Measurements from ENCODE around the gene KLK7.
"Not testable (repeated sequence)": the region's sequence is repeated elsewhere in the genome, so short reads cannot be mapped to it uniquely, and the experiment has no call there.

Gene KLK7

DNA sequence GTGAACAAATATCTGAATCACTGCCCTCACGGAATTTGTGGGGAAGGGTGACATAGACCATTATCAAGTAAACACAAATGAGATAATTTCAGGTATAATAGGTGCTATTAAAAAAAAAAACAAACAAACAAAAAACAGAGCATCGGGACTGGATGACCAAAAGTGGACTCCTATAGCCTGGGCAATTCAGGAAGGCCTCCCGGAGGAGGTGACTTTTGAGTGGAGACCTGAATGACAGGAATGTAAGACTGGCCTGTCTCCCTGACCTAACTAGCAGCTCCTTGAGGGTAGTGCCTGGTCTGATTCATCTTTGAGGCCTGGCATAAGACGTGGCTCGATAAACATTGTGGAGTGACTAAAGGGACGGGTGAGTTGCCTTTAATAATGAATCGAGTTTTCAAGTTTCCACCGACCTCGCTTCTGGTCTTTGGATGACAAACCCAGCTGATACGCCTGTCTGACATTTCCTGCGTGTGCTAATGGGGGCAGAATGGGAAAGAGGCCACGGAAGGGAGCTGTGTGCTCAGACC is 29.0 kb upstream of the KLK7 start:
- DNase-seq (ENCODE audit: low read depth in 2 of 3, low spot score in 2 of 3) = no peak

DNA sequence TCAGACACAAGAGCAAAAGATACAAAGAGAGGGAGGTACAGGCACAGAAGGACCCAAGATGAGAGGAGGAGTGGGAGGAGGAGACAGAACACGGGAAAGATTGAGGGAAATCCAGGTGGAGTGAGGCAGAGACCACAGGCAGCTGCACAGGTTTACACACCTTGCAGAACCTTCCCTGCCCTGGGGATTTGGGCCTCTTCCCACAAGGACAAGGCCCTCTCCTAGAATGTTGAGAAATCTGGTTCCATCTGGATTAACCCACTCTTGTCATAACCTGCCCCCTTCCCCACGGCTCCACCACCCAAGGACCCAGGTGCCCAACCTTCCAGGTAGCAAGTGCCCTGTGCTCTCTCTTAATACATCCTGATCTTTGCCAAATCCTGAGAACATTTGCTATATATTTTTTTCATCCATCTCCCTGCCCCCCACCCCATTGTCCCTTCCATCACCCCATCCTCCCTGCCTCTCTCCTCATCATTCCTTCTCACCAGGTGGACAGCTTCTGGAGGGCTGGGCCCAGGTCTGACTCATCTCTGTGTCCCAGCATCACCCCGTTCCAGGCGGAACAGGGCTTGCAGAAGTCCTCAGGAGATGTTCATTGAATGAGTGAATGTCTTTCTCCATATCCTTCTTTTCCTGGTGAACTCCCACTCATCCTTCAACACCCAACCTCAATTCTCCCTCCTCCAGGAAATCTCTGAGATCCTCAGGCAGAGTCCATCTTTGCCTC is 26.5 kb upstream of the KLK7 start:
- DNase-seq (ENCODE audit: low read depth in 2 of 3, low spot score in 2 of 3) = no peak

DNA sequence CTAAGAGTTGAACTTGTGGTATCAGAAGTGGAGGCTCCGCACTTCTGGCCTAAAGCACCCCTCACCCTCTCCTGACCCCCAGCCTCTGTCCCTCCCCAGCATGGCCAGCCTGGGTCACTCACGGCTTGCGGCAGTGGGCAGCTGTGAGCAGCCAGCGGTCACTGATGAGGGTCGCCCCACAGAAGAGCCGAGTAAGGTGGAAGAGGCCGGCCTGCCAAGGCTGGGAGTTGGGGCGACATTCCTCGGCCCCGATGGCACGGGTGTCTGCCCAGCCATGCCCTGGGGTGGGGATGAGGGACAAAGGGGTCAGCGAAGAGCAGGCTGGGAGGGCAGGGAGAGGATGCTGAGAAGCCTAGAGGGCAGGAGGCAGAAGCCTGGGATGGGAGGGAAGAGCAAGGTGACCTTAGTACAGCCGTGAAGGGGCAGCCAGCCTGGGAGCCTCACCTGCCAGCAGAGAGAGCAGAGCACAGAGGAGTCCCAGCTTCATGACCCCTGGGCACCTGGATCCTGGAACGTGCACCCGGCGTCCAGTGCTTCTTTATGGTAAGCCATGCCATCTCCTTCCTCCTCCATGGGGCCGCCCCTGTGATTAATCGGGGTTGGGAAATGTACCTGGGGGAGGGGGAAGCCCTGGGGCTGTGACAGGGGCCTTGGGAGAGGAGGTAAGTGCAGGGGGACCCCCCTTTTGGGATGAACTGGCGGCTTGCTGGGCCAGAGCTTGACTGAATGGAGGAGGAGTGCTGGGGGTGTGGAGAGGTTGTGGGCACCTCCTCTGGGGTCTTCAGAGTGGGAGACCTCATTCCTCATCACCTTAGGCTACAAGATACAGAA is 25.6 kb upstream of the KLK7 start:
- no peak for DNase-seq (ENCODE audit: low read depth in 2 of 3, low spot score in 2 of 3)

DNA sequence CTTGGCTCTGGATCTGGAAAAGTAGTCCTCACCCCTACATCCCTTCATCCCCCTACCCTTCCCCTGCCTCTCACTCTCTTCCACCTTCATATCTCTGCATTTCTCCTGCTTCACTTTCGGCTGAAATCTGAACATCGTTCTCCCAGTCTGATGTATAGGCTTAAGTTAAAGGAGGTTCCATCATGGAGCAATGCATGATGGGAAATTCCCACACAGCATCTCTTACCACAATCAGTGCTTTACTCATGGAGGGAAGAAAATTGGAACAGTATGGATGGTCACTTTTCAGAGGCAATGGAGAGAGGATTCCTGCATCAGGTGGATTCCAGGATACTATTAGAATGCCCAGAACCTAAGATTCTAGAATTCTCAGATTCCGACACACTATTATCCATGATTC is 23.8 kb upstream of the KLK7 start:
- DNase-seq (ENCODE audit: low read depth in 2 of 3, low spot score in 2 of 3) = no peak

DNA sequence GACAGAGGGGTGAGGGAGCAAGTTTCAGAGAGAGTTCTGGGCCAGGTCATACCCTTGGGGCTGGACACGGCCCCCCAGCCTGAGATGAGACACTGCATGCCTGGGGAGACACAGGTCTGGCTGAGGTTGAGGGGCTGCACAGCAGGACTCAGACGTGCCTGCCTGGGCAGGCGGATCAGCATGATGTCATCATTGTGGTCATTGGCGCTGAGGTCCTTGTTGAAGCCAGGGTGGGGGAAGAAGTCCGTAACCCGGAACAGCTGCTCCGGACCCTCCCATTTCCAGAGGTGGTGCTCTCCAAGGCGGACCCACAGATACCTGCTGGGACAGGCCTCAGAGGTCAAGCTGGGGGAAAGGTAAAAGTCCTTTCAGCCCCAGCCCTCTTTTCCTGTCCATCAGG is 22.7 kb upstream of the KLK7 start:
- DNase-seq (ENCODE audit: low read depth in 2 of 3, low spot score in 2 of 3) = no peak

DNA sequence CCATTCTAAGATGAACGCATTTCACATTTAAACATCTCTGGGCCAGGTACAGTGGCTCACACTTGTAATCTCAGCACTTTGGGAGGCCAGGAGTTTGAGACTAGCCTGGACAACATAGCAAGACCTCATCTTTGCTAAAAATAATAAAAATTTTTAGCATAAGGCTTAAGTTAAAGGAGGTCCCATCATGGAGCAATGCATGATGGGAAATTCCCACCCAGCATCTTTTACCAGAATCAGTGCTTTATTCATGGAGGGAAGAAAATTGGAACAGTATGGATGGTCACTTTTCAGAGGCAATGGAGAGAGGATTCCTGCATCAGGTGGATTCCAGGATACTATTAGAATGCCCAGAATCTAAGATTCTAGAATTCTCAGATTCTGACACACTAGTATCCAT is 21.5 kb upstream of the KLK7 start:
- no peak for DNase-seq (ENCODE audit: low read depth in 2 of 3, low spot score in 2 of 3)

DNA sequence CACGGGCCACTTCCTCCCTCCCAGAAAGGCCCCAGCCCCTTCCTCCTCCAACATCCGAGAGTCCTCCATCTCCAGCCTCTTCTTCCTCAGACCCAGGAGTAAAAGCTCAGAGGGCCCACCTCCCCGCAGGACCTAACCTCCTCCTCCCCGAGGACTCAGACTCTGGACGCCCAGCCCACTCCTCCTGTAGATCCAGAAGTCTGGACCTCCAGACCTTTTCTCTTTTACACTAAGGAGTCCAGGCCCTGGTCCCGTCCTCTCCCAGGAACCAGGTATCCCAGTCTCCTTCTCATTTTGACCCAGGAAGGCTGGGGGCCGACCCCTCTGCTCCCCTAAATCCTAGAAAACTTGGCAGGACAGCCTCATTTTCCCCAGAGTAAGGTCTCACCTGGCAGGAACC is 19.6 kb upstream of the KLK7 start:
- no peak for DNase-seq (ENCODE audit: low read depth in 2 of 3, low spot score in 2 of 3)

DNA sequence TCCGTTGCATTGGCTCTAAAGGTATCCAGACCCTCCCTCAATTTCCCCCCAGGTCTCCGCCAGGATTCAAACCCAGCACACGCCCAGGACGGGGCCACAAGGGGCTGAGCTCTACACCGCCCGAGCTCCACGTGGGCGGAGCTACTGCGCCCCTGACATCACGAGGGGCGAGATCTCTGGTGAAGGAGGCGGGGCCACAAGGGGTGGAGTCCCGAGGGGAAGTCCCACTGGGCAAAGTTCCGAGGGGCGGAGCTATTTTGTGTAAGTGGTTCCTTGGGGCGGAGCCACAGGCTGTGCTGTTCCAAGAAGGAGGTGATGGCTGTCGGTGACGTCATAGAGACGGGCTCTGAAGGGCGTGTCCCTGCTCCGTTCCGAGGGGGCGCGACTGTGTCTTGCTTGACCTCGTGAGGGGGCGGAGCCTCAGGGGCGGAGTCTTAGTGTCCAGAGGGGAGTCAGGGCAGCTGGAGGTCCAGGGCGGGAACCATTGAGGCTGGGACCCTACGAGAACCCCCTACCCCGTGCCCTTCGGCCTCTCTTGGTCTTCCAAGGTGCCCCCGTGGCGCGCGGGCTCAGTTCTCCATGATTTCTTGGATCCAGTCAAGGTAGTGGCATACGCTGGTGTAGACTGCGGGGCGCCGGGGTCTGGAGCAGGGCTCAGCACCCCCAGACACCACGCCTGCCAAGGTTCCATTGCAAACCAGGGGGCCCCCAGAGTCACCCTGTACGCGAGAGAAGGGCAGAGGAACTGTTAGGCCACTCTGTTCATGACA is 19.0 kb upstream of the KLK7 start:
- no peak for DNase-seq (ENCODE audit: low read depth in 2 of 3, low spot score in 2 of 3)

DNA sequence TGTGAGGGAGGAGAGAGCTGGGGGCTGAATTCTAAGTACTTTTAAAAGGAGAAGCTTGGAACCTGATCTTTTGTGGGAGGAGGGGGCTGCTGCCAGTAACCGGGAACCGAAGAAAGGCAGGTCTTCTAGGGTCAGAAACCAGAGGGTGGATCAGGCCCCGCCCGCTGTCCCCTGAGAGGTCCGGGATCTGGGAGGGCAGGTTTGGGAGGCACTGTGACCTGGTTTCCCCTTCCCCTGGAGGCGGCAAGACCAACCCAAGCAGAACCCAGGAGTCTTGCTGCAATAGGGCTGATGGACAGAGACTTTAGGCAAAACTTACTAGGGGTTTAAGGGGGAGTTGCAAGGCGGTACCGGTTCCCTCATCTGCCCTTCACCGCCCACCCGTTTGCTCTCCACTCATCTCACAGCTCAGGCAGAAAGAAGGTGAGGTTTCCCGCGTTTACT is 18.4 kb upstream of the KLK7 start:
- DNase-seq (ENCODE audit: low read depth in 2 of 3, low spot score in 2 of 3) = no peak

DNA sequence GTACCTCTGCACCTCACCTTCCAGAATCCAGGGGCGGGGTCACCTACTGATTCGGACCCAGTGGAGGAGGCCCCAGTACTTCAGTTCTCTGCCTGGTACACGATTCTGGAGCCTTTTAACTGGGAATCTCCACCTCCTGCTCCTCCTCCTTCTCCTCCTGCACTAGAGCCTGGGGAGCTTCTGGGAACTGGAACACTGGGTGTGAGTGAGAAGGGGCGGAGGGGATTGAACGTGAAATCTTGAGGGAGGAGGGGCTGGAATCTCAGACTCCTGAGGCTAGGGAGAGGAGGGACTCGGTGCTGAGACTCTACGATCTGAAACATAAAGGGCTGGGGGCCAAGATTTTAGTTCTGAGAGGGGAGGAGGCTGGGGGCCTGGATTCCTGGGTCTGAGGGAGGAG is 17.8 kb upstream of the KLK7 start, which contains the start of gene KLK8:
Gene KLK8, minus strand, starts transcription at position 90 of the 400 bp plus-strand sequence. CDS start 437 bp downstream, outside the sequence.
- no peak for DNase-seq (ENCODE audit: low read depth in 2 of 3, low spot score in 2 of 3)

DNA sequence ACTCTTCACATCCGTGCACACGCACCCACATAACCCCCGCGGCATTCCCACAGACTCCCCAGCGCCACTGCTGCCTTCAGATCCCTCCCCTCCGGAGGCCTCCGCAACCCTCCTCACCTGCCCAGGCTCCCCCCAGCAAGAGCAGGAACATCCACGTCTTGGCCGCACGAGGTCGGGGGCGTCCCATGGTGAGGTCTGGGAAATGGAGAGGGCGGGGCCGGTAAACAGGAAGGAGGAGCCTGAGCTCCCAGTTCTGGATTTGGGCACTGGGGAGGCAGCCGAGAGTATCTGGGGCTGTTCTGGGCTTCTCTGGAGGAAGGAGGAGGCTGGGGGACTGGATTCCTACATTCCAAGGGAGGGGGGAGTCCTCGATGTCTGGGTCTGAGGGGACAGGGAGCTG is 17.3 kb upstream of the KLK7 start:
- DNase-seq (ENCODE audit: low read depth in 2 of 3, low spot score in 2 of 3) = no peak

DNA sequence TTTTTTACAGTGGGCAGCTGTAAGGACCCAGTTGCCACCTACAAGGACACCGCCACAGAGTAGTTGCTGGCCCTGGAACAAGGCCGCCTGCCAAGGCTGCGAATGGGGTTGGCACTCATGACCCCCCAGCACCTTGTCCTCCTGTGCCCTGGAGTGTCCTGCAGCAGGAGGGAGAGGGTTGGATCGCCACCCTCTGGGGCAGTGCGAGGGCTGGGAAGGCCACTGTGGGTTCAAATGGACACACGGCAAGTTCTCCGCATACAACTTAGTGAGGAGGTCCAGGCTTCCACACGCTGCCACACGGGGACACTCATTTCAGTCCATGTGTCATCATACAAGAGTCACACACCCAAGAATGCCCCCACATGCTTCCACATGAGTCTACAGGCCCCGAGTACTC is 16.7 kb upstream of the KLK7 start:
- no peak for DNase-seq (ENCODE audit: low read depth in 2 of 3, low spot score in 2 of 3)

DNA sequence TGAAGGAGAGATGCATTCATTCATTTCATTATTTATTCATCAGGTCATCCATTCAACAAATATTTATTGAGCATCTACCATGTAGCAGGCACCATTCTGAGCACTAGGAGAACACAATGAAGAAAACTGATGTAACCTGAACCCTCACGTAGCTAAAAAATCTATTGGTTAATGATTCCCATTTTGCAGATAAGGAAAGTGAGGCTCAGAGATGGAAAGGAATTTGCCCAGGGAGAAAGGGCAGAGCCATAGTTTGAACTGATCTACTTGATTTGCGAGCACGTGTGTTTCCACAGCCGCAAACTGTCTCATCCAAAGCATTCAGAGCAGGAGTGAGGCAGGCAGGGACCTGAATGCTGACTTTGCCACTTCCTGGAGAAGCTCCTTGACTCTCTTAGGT is 15.0 kb upstream of the KLK7 start:
- no peak for DNase-seq (ENCODE audit: low read depth in 2 of 3, low spot score in 2 of 3)

DNA sequence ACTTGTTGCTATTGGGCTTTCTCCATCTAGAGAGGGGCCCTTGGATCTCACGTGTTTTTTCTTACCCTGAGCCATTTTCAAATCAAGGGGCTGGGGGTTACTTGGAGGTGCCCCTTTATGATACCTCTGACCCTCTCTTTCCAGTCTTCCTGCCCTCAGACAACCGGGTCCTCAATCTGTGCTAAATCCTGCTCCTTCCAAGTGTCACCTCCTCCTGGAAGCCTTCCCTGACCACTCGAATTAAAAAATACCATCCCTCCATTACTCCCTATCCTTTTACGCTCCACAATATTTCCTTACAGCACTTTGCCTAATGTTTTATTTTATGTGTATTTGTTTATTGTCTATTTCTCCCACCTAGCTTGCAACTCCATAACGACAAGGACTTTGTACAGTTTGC is 14.3 kb upstream of the KLK7 start:
- DNase-seq (ENCODE audit: low read depth in 2 of 3, low spot score in 2 of 3) = no peak

DNA sequence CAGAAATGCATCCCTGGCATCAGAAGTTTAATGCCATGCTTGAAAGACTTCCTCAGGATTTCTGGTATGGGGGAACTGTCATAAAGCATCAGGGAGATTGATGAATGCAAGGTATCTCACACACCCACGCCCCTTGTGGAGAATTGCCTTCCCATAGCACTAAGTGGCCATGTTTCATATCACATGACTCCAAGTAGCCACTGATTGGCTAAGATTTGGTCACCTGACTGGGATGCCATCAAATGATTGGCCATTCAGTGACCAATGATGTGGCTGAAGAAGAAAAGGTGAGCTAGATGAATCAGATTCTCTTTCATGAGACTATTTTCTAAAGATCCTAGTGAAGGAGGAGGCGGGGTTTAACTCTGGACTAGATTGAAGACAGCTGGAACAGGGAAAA is 10.4 kb upstream of the KLK7 start:
- DNase-seq (ENCODE audit: low read depth in 2 of 3, low spot score in 2 of 3) = no peak

DNA sequence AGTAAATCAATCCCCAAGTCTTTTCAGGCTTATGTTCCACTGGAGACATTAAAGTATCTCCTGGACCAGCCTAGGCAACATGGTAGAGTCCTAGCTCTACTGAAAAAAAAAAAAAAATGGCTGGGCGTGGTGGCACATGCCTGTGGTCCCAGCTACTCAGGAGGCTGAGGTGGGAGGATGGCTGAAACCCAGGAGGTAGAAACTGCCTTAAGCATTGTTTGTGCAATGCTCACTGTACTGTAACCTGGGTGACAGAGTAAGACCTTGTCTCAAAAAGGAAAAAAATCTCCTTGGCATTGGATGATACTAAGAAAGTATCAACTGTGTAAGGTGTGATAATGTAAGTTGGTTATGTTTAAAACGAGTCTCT is 8.9 kb upstream of the KLK7 start:
- DNase-seq (ENCODE audit: low read depth in 2 of 3, low spot score in 2 of 3) = no peak

DNA sequence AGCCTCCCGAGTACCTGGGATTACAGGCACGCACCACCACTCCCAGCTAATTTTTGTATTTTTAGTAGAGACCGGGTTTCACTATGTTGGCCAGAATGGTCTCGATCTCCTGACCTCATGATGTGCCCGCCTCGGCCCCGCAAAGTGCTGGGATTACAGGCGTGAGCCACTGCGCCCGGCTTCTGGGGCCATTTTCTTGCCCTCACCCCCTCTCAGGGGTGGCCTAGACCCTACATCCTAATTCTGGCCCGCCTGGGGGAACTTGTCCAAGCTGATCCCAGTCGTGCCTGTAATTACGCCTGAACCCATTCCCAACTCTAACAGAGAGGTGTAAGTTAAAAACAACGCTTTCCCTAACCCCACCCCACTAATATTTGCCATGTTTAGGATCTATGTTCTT is 699 bp upstream of the KLK7 start:
- DNase-seq (ENCODE audit: low read depth in 2 of 3, low spot score in 2 of 3) = not testable (repeated sequence)

DNA sequence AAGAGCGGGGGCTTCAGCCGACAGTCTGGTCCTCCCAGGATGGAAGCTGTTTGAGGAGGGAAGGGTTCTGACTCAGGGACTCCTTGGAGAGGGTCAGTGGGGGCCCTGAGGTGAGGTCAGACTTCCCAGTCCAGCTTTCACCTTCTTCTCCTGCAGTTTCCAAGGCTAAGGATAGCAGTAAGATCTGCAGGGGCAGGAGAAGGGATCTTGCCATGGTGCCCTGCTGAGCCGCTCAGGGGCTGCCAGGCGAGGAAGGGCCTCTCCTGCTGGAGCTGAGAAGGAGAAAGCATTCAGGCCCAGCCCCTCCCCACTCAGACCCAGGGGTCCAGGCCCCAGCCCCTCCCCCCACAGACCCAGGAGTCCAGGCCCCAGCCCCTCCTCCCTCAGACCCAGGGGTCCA is 1.5 kb downstream of the KLK7 start:
- DNase-seq (ENCODE audit: low read depth in 2 of 3, low spot score in 2 of 3) = no peak

DNA sequence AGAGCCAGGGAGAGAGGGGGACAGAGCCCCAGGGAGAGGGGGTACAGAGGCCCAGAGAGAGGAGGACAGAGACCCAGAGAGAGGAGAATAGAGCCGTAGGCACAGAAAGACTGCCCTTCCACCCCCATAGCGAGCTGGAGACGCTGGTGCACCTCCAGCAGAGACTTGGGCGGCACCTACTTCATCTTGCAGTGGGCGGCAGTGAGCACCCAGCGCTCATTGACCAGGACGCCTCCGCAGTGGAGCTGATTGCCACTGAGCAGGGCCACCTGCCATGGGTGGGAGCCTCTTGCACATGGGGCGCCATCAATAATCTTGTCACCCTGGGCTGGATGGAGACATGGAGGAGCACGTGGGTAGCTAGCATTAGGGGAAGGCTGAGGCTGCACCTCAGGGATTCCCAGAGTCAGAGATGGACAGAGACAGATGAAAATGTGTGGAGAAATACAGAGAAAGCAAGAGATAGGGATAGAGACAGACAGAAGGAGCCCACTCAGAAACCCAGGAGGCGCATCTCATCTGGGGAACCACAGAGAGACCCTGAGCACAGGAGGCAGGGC is 2.0 kb downstream of the KLK7 start:
- no peak for DNase-seq (ENCODE audit: low read depth in 2 of 3, low spot score in 2 of 3)

DNA sequence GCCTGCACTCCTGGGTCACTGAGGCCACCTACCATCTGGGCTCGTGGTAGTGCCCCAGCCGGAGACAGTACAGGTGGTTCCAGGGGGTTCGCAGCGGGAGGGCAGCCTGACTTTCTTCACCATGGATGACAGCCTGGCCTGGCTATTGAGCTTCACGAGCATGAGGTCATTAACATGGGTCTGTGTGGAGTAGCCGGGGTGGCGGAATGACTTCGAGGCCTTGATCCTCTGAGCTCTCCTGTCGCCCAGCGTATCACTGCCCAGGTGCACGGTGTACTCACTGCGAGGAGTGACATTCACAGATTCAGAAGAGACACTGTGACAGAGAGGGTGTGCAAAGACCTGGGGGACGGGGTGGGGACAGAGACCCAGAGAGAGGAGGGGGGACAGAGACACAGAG is 3.5 kb downstream of the KLK7 start:
- no peak for DNase-seq (ENCODE audit: low read depth in 2 of 3, low spot score in 2 of 3)

DNA sequence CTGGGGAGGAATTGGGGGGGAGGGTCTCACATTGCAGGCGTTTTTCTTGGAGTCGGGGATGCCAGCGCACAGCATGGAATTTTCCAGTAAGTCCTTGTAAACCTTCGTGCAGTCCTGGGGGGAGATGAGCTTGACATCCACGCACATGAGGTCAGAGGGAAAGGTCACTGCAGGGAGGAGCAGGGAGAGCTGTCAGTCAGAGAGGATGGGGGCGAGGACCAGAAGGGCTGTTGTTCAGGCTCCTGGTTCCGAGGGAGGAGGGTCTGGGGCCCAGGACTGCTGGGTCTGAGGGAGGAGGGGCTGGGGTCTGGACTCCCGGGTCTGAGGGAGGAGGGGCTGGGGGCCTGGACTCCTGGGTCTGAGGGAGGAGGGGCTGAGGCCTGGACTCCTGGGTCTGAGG is 4.0 kb downstream of the KLK7 start:
- no peak for DNase-seq (ENCODE audit: low read depth in 2 of 3, low spot score in 2 of 3)
